ENCODE measurements around the gene SLC28A3. TPM values are rescaled to one million over a fixed set of nuclear protein-coding genes. Genes with fewer than 3 reads are reported as not detected.
A peak's percentile ranks its signal among the peaks of the same experiment; 100 is the strongest.
"Not testable (repeated sequence)": the region's sequence is repeated elsewhere in the genome, so short reads cannot be mapped to it uniquely, and the experiment has no call there.

Gene SLC28A3
- total RNA-seq, 3 donors from 2014 or later = 0.08 to 0.11 (median 0.08) TPM

GRCh38 chr9:84367726-84368125 lies 27.2 kb upstream of the SLC28A3 start:
- not testable (repeated sequence) for DNase-seq; H3K4me3 Mint-ChIP-seq; ATAC-seq; H3K9me3 Mint-ChIP-seq; H3K4me1 Mint-ChIP-seq (ENCODE audit: low read depth); H3K36me3 Mint-ChIP-seq (ENCODE audit: insufficient read depth); H3K27me3 Mint-ChIP-seq (ENCODE audit: low read depth)

GRCh38 chr9:84366683-84367082 lies 26.1 kb upstream of the SLC28A3 start:
- ATAC-seq (peak in 1 of 2 donors; percentile 34), DNase-seq (no peak)
- H3K27me3 Mint-ChIP-seq (ENCODE audit: low read depth) = peaks cover 2% of the 10 kb centered on the region
- H3K4me1 Mint-ChIP-seq (ENCODE audit: low read depth) = no peaks in the 10 kb centered on the region
- peaks cover 6% of the 10 kb centered on the region for H3K9me3 Mint-ChIP-seq
- no peak overlapping the region for H3K4me3 Mint-ChIP-seq
- H3K36me3 Mint-ChIP-seq (ENCODE audit: insufficient read depth) = no peaks in the 10 kb centered on the region

- H3K4me1 Mint-ChIP-seq (ENCODE audit: low read depth); DNase-seq; H3K4me3 Mint-ChIP-seq; H3K27me3 Mint-ChIP-seq (ENCODE audit: low read depth); ATAC-seq; H3K36me3 Mint-ChIP-seq (ENCODE audit: insufficient read depth); H3K9me3 Mint-ChIP-seq: not testable (repeated sequence)
Observed at GRCh38 chr9:84364894-84365490, 24.4 kb upstream of the SLC28A3 start.

- Mint-ChIP-seq H3K4me3 (no peak overlapping the region), H3K36me3 (ENCODE audit: insufficient read depth) (no peaks in the 10 kb centered on the region), H3K4me1 (ENCODE audit: low read depth) (no peaks in the 10 kb centered on the region), H3K27me3 (ENCODE audit: low read depth) (peaks cover 3% of the 10 kb centered on the region), H3K9me3 (peaks cover 6% of the 10 kb centered on the region)
- DNase-seq (no peak), ATAC-seq (no peak)
Observed at GRCh38 chr9:84361645-84362044, 21.1 kb upstream of the SLC28A3 start.

- Mint-ChIP-seq H3K9me3 (no peaks in the 10 kb centered on the region), H3K27me3 (ENCODE audit: low read depth) (peaks cover 1% of the 10 kb centered on the region), H3K4me3 (no peak overlapping the region), H3K36me3 (ENCODE audit: insufficient read depth) (no peaks in the 10 kb centered on the region), H3K4me1 (ENCODE audit: low read depth) (no peaks in the 10 kb centered on the region)
- no peak for ATAC-seq
- DNase-seq = no peak
Observed at GRCh38 chr9:84357275-84357674, 16.7 kb upstream of the SLC28A3 start.

GRCh38 chr9:84354035-84354434 lies 13.5 kb upstream of the SLC28A3 start:
- Mint-ChIP-seq H3K36me3 (ENCODE audit: insufficient read depth) (no peaks in the 10 kb centered on the region), H3K27me3 (ENCODE audit: low read depth) (no peaks in the 10 kb centered on the region), H3K4me3 (no peak overlapping the region), H3K4me1 (ENCODE audit: low read depth) (no peaks in the 10 kb centered on the region), H3K9me3 (no peaks in the 10 kb centered on the region)
- DNase-seq (no peak), ATAC-seq (no peak)

GRCh38 chr9:84349671-84350070 lies 9.1 kb upstream of the SLC28A3 start:
- Mint-ChIP-seq H3K36me3 (ENCODE audit: insufficient read depth) (no peaks in the 10 kb centered on the region), H3K4me1 (ENCODE audit: low read depth) (no peaks in the 10 kb centered on the region), H3K9me3 (no peaks in the 10 kb centered on the region), H3K27me3 (ENCODE audit: low read depth) (peaks cover 2% of the 10 kb centered on the region), H3K4me3 (no peak overlapping the region)
- ATAC-seq = no peak
- no peak for DNase-seq

- peaks cover 2% of the 10 kb centered on the region for H3K27me3 Mint-ChIP-seq (ENCODE audit: low read depth)
- no peaks in the 10 kb centered on the region for H3K9me3 Mint-ChIP-seq
- no peak for ATAC-seq
- H3K36me3 Mint-ChIP-seq (ENCODE audit: insufficient read depth) = no peaks in the 10 kb centered on the region
- no peaks in the 10 kb centered on the region for H3K4me1 Mint-ChIP-seq (ENCODE audit: low read depth)
- no peak overlapping the region for H3K4me3 Mint-ChIP-seq
- DNase-seq = no peak
Observed at GRCh38 chr9:84343111-84343521, 2.6 kb upstream of the SLC28A3 start.

- no peak for DNase-seq
- ATAC-seq = no peak
- H3K27me3 Mint-ChIP-seq (ENCODE audit: low read depth) = peaks cover under 1% of the 10 kb centered on the region
- H3K9me3 Mint-ChIP-seq = no peaks in the 10 kb centered on the region
- H3K4me1 Mint-ChIP-seq (ENCODE audit: low read depth) = no peaks in the 10 kb centered on the region
- no peak overlapping the region for H3K4me3 Mint-ChIP-seq
- H3K36me3 Mint-ChIP-seq (ENCODE audit: insufficient read depth) = no peaks in the 10 kb centered on the region
Observed at GRCh38 chr9:84339962-84340361, 596 bp downstream of the SLC28A3 start.

GRCh38 chr9:84339503-84339902 lies 1.1 kb downstream of the SLC28A3 start:
- H3K27me3 Mint-ChIP-seq (ENCODE audit: low read depth) = no peaks in the 10 kb centered on the region
- H3K9me3 Mint-ChIP-seq = no peaks in the 10 kb centered on the region
- no peaks in the 10 kb centered on the region for H3K4me1 Mint-ChIP-seq (ENCODE audit: low read depth)
- no peak for ATAC-seq
- H3K4me3 Mint-ChIP-seq = no peak overlapping the region
- DNase-seq = no peak
- H3K36me3 Mint-ChIP-seq (ENCODE audit: insufficient read depth) = no peaks in the 10 kb centered on the region

- ATAC-seq (no peak), DNase-seq (no peak)
- no peaks in the 10 kb centered on the region for H3K36me3 Mint-ChIP-seq (ENCODE audit: insufficient read depth)
- no peaks in the 10 kb centered on the region for H3K4me1 Mint-ChIP-seq (ENCODE audit: low read depth)
- no peaks in the 10 kb centered on the region for H3K27me3 Mint-ChIP-seq (ENCODE audit: low read depth)
- no peak overlapping the region for H3K4me3 Mint-ChIP-seq
- H3K9me3 Mint-ChIP-seq = no peaks in the 10 kb centered on the region
Observed at GRCh38 chr9:84338792-84339191, 1.8 kb downstream of the SLC28A3 start.

GRCh38 chr9:84337252-84337651 lies 3.3 kb downstream of the SLC28A3 start:
- no peaks in the 10 kb centered on the region for H3K9me3 Mint-ChIP-seq
- no peaks in the 10 kb centered on the region for H3K27me3 Mint-ChIP-seq (ENCODE audit: low read depth)
- H3K4me3 Mint-ChIP-seq = no peak overlapping the region
- H3K4me1 Mint-ChIP-seq (ENCODE audit: low read depth) = no peaks in the 10 kb centered on the region
- no peaks in the 10 kb centered on the region for H3K36me3 Mint-ChIP-seq (ENCODE audit: insufficient read depth)
- no peak for DNase-seq
- no peak for ATAC-seq

GRCh38 chr9:84331119-84331809 lies 9.3 kb downstream of the SLC28A3 start:
- H3K27me3 Mint-ChIP-seq (ENCODE audit: low read depth) = no peaks in the 10 kb centered on the region
- peaks cover 10% of the 10 kb centered on the region for H3K9me3 Mint-ChIP-seq
- H3K4me1 Mint-ChIP-seq (ENCODE audit: low read depth) = no peaks in the 10 kb centered on the region
- H3K36me3 Mint-ChIP-seq (ENCODE audit: insufficient read depth) = no peaks in the 10 kb centered on the region
- DNase-seq (no peak), ATAC-seq (no peak)
- no peak overlapping the region for H3K4me3 Mint-ChIP-seq

GRCh38 chr9:84330246-84330645 lies 10.3 kb downstream of the SLC28A3 start:
- no peaks in the 10 kb centered on the region for H3K36me3 Mint-ChIP-seq (ENCODE audit: insufficient read depth)
- no peak for ATAC-seq
- H3K4me3 Mint-ChIP-seq = no peak overlapping the region
- no peaks in the 10 kb centered on the region for H3K4me1 Mint-ChIP-seq (ENCODE audit: low read depth)
- H3K27me3 Mint-ChIP-seq (ENCODE audit: low read depth) = no peaks in the 10 kb centered on the region
- H3K9me3 Mint-ChIP-seq = peaks cover 10% of the 10 kb centered on the region
- no peak for DNase-seq

- H3K9me3 Mint-ChIP-seq = peaks cover 10% of the 10 kb centered on the region
- no peaks in the 10 kb centered on the region for H3K36me3 Mint-ChIP-seq (ENCODE audit: insufficient read depth)
- ATAC-seq (no peak), DNase-seq (no peak)
- no peak overlapping the region for H3K4me3 Mint-ChIP-seq
- no peaks in the 10 kb centered on the region for H3K27me3 Mint-ChIP-seq (ENCODE audit: low read depth)
- H3K4me1 Mint-ChIP-seq (ENCODE audit: low read depth) = no peaks in the 10 kb centered on the region
Observed at GRCh38 chr9:84327184-84327583, 13.4 kb downstream of the SLC28A3 start.
